Measurements from ENCODE around the gene DCBLD1. TPM values are rescaled to one million over a fixed set of nuclear protein-coding genes. Genes with fewer than 3 reads are reported as not detected.
"Not testable (repeated sequence)": the region's sequence is repeated elsewhere in the genome, so short reads cannot be mapped to it uniquely, and the experiment has no call there.

DCBLD1 gene
- total RNA-seq, 6 experiments from 2014 or later: 7.6 to 22.8 (median 10.8) TPM

- 78% methylated on average over 6 of the region's 7 CpGs for WGBS (ENCODE audit: insufficient coverage, low coverage, low lambda C conversion rate, missing lambda C conversion rate)
- DNase-seq (no peak), ATAC-seq (no peak)
- no peak overlapping the region for H3K4me3 ChIP-seq
- peaks cover 0 to 31% (median 9%) of the 10 kb centered on the region in 4 donors for H3K4me1 ChIP-seq
- intact Hi-C loops (cut with DNase I): no loop called here
- TF ChIP-seq POLR2A (IDR thresholded peaks at IDR 0.05) (no peak), CTCF (IDR thresholded peaks at IDR 0.05) (no peak)
- no peaks in the 10 kb centered on the region for H3K27me3 ChIP-seq
- H3K36me3 ChIP-seq: no peaks in the 10 kb centered on the region
- no peak overlapping the region for H3K27ac ChIP-seq
- no peaks in the 10 kb centered on the region for H3K9me3 ChIP-seq
Measured at GRCh38 chr6:117513778-117514365, 31.4 kb downstream of the DCBLD1 start.

GRCh38 chr6:117514655-117515054 lies 32.2 kb downstream of the DCBLD1 start:
- no peak for TF ChIP-seq POLR2A (IDR thresholded peaks at IDR 0.05)
- no peak for TF ChIP-seq CTCF (IDR thresholded peaks at IDR 0.05)
- ATAC-seq: no peak

GRCh38 chr6:117515326-117515725 lies 32.9 kb downstream of the DCBLD1 start:
- peaks cover 0 to 31% (median 9%) of the 10 kb centered on the region in 4 donors for H3K4me1 ChIP-seq
- ATAC-seq (peak in 2 of 4 donors; percentile 40 to 67), DNase-seq (no peak)
- no peak overlapping the region for H3K4me3 ChIP-seq
- intact Hi-C loops (cut with DNase I): no loop called here
- no peaks in the 10 kb centered on the region for H3K9me3 ChIP-seq
- TF ChIP-seq POLR2A (IDR thresholded peaks at IDR 0.05): no peak
- TF ChIP-seq CTCF (IDR thresholded peaks at IDR 0.05): no peak
- no peak overlapping the region for H3K27ac ChIP-seq
- no peaks in the 10 kb centered on the region for H3K27me3 ChIP-seq
- H3K36me3 ChIP-seq: no peaks in the 10 kb centered on the region

More at GRCh38 chr6:117514655-117515054, 32.2 kb downstream of the DCBLD1 start:
- no peaks in the 10 kb centered on the region for H3K36me3 ChIP-seq
- H3K9me3 ChIP-seq: no peaks in the 10 kb centered on the region
- intact Hi-C loops (cut with DNase I): no loop called here
- H3K4me3 ChIP-seq: no peak overlapping the region
- no peaks in the 10 kb centered on the region for H3K27me3 ChIP-seq
- H3K27ac ChIP-seq: no peak overlapping the region
- DNase-seq: no peak
- WGBS (ENCODE audit: insufficient coverage, low coverage, low lambda C conversion rate, missing lambda C conversion rate): 100% methylated on average over 1 of the region's 1 CpG
- H3K4me1 ChIP-seq: peaks cover 0 to 31% (median 9%) of the 10 kb centered on the region in 4 donors

- H3K27me3 ChIP-seq; H3K4me3 ChIP-seq; intact Hi-C loops (cut with DNase I); H3K36me3 ChIP-seq; H3K9me3 ChIP-seq: not testable (repeated sequence)
- 24% methylated on average over 5 of the region's 5 CpGs for WGBS (ENCODE audit: insufficient coverage, low coverage, low lambda C conversion rate, missing lambda C conversion rate)
- H3K4me1 ChIP-seq: peaks cover 0 to 31% (median 9%) of the 10 kb centered on the region in 4 donors
- peak overlapping the region in 2 of 3 donors; percentile 64 to 70 for H3K27ac ChIP-seq
- peak in 1 of 3 donors; percentile 56 for DNase-seq
- peak; percentile 61 to 82 (median 74) for ATAC-seq
Measured at GRCh38 chr6:117517995-117518394, 35.5 kb downstream of the DCBLD1 start.

- no peaks in the 10 kb centered on the region for H3K9me3 ChIP-seq
- WGBS (ENCODE audit: insufficient coverage, low coverage, low lambda C conversion rate, missing lambda C conversion rate): 75% methylated on average over 6 of the region's 6 CpGs
- no peaks in the 10 kb centered on the region for H3K36me3 ChIP-seq
- intact Hi-C loops (cut with DNase I): no loop called here
- no peak for TF ChIP-seq CTCF (IDR thresholded peaks at IDR 0.05)
- no peak for TF ChIP-seq POLR2A (IDR thresholded peaks at IDR 0.05)
- H3K27ac ChIP-seq: no peak overlapping the region
- no peaks in the 10 kb centered on the region for H3K27me3 ChIP-seq
- H3K4me1 ChIP-seq: peaks cover 0 to 31% (median 9%) of the 10 kb centered on the region in 4 donors
- no peak for DNase-seq
- ATAC-seq: no peak
- H3K4me3 ChIP-seq: no peak overlapping the region
Measured at GRCh38 chr6:117518870-117519269, 36.4 kb downstream of the DCBLD1 start.
